Fibroblast of villous mesenchyme (primary cell): ENCODE measurements around the gene C3orf52. TPM values are rescaled to one million over a fixed set of nuclear protein-coding genes. Genes with fewer than 3 reads are reported as not detected.

Experiments used
- DNase-seq: peaks from one replicate; pipeline ENCODE4 v3.0.0-alpha.2; 2010; ENCODE audit warnings: low read depth
- H3K4me3 ChIP-seq: 2 replicates; pipeline ENCODE4 v1.5.1; 2011; ENCODE audit warnings: low read depth, mild to moderate bottlenecking, low read length
- CTCF ChIP-seq: IDR thresholded peaks from 2 replicates; pipeline ENCODE4 v1.5.1; 2012; ENCODE audit warnings: low read depth, mild to moderate bottlenecking, low read length; ENCODE audit not compliant: insufficient read depth
- total RNA-seq: library from RNA; depleted of rRNA; stranded (reverse); fragments of >200 nt; gene quantifications from 2 replicates; pipeline ENCODE4 v1.2.3, GENCODE V29; 2012

The C3orf52 gene
- total RNA-seq, 1 donor = 7.3 TPM

GRCh38 chr3:112074006-112074405 is 12.2 kb upstream of the C3orf52 start:
- H3K4me3 ChIP-seq = no peak overlapping the region
- peak; percentile 21 for DNase-seq

GRCh38 chr3:112074616-112075497 is 11.3 kb upstream of the C3orf52 start:
- no peak overlapping the region for H3K4me3 ChIP-seq
- peak; percentile 95 for DNase-seq
- TF ChIP-seq CTCF = no peak

More at GRCh38 chr3:112074006-112074405, 12.2 kb upstream of the C3orf52 start:
- TF ChIP-seq CTCF = no peak

DNA sequence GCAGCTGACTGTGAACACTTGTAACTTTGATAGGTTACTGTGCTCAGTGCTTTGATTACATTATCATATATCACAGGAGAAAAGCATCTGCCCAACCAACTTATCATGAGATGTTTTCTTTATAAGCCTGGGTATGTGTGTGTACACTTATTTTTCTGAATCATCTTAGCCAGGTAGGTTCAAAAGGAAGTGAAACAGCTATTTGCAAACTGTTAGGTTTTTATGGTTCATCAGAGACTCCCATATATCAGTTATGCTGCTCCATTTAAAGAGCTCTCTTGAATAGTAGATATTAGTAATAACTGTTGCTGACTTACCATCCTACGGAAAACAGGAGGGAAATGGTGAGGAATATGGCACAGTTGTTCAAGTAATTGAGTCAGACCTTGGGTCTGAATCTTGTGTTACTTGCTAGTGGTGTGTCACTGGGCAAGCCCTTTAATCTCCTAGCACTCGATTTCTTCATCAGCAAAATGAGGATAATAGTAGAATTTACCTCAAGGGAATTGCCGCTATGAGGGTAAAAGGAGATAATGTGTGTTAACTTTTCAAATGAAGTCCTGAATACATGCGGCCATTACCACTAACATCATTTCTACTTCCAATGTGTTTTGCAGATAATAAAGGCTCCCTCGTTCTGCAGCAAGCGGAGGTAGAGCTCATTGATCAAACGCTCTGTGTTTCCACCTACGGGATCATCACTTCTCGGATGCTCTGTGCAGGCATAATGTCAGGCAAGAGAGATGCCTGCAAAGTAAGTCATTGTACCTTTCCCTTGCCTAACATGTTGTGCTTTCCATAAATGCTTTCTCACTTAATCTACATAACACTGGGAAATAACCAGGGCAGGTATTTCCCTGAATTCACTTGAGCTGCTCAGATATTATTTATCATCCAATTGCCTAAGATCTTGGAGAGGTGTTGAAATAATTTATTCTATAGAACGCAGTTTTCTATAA is 7.8 kb upstream of the C3orf52 start:
- TF ChIP-seq CTCF = no peak
- DNase-seq = no peak
- no peak overlapping the region for H3K4me3 ChIP-seq

DNA sequence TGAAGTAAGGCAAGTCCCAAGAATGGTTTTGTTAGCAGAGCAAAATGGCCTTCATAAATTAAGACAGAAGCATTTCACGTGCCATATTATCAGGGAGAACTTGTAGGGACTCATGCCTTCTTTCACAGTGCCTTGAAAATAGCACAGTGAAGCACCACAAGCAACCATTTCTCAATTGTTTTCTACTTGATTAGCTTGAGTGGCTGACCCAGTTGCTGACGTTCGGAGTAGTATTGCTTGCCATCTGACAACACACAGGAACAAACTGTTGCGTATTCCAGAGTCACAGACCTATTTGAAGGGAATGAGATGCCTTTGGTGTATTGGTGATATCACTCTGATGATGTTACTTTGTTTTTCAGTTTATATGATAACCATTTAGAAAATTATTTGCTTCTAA is 3.0 kb upstream of the C3orf52 start:
- TF ChIP-seq CTCF = no peak
- DNase-seq = no peak
- no peak overlapping the region for H3K4me3 ChIP-seq

- no peak for TF ChIP-seq CTCF
- DNase-seq = no peak
- no peak overlapping the region for H3K4me3 ChIP-seq
Observed at GRCh38 chr3:112084980-112085705, 1.0 kb upstream of the C3orf52 start.

GRCh38 chr3:112085735-112086075 is 484 bp upstream of the C3orf52 start:
- no peak for DNase-seq
- peak overlapping the region; percentile 67 for H3K4me3 ChIP-seq
- TF ChIP-seq CTCF = no peak
